ENCODE results near the gene NFKBIE. TPM values are rescaled to one million over a fixed set of nuclear protein-coding genes. Genes with fewer than 3 reads are reported as not detected.

NFKBIE gene
- polyA plus RNA-seq, 3 donors = 9.6 to 12.8 (median 12.1) TPM

- DNase-seq = no peak
Measured at GRCh38 chr6:44260451-44261297, 4.7 kb downstream of the NFKBIE start.

GRCh38 chr6:44260011-44260410 is 5.3 kb downstream of the NFKBIE start:
- DNase-seq = no peak

- no peak for DNase-seq
Measured at GRCh38 chr6:44258921-44259320, 6.4 kb downstream of the NFKBIE start.

GRCh38 chr6:44258325-44258863 is 7.0 kb downstream of the NFKBIE start:
- DNase-seq = no peak

GRCh38 chr6:44257753-44258324 is 7.5 kb downstream of the NFKBIE start:
- DNase-seq = no peak

DNA sequence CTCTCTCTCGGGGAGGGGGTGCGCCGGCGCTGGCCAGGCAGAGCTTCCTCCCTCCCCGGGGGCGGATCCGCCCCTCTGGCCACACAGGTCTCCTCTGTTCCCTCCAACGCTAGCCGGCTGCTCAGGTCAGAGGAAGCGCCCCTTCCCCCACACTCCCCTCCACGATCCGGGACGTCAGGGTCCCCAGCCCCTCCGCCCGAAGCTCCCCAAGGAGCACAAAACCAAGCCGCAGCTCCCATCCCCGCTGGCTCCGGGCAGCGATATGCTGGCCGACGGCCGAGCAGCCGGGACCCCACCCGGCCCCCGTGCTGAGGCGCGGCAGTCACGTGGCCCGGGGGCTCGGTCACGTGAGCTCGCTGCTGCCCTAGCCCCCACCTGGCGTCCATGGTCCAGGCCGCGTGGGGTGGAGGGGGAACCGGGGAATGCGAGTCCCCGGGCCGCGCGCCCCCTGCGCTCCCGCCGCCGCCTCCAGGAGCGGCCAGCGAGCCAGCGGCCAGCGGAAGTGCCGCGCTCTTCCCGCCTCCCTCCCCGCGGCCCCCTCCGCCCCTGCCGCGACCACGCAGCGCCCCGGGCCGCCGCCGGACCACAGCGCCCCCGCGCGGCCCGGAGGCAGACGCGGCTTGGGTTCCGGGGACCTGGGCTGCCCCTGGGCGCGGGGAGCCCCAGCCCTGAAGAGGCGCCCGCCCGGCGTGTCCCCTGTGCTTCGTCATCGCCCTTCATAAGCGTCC is 8.2 kb downstream of the NFKBIE start, which contains the start of gene SLC35B2:
Gene SLC35B2, minus strand, starts transcription at position 504 of the 728 bp plus-strand sequence. Its CDS starts 118 bp downstream, at position 386.
- peak; percentile 75 for DNase-seq

GRCh38 chr6:44256775-44257024 is 8.7 kb downstream of the NFKBIE start:
- DNase-seq = no peak

- DNase-seq = no peak
Measured at GRCh38 chr6:44255871-44256774, 9.2 kb downstream of the NFKBIE start.

DNA sequence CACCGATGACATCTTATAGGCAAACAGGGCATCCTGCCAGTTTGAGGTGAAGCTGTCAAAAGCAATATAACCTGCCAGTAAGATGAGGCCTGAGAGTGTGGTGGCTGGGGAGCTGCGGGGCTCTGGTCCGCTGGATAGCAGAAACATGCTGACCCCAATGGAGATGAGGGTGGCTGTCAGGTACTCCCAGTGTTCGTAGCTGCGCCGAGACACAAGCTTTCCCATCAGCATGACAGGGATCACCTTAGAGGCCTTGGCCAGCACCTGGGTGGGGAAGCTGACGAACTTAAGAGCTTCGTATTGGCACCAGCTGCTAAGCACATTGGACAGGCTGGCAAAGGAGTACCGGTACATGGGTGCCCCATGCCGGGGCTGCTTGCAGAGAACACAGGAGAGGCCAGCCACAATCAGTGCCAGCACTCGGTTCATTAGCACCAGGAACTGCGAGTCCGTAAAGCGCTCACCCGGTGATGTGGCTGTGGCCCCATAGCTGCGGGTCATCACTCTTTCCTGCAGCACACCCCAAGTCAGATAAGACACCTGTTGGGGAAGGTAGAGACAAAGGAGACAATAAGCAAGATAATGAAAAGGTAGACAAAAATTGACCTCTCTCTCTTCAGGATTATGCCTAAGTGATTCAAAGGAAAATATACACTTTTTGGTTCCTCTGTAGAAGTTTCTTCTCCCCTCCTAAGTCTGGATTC is 10.1 kb downstream of the NFKBIE start:
- no peak for DNase-seq

GRCh38 chr6:44254191-44255104 is 10.9 kb downstream of the NFKBIE start:
- DNase-seq = no peak

GRCh38 chr6:44253307-44254101 is 11.8 kb downstream of the NFKBIE start:
- no peak for DNase-seq

DNA sequence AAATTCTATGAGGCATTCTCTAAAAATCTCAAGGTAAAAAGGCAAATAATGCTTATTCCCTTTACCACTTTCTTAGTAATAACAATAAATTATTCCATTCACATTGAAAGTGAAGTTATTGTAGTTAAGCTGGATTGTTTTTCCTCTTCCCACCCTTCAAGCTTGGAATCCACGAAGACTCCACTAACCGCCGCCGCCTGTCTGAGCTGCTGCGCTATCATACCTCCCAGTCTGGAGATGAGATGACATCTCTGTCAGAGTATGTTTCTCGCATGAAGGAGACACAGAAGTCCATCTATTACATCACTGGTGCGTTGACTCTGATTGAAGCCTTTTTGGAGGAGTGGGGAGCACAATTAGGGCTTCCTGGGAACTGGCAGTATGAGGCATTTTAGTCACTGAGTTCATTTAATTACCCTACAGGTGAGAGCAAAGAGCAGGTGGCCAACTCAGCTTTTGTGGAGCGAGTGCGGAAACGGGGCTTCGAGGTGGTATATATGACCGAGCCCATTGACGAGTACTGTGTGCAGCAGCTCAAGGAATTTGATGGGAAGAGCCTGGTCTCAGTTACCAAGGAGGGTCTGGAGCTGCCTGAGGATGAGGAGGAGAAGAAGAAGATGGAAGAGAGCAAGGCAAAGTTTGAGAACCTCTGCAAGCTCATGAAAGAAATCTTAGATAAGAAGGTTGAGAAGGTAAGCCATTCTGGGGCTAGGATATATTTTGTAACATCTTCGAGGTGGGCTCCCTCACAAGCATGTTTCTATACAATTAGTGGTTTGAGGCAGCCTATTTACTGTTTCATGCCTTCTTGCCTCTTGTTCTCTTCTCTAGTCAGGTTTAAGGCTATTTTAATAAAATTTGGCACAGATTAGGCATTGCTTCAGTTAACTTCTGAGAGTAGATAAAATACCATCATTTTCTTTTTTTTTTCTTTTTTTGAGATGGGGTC is 13.5 kb downstream of the NFKBIE start:
- DNase-seq = no peak

- DNase-seq = no peak
Measured at GRCh38 chr6:44250718-44251123, 14.6 kb downstream of the NFKBIE start.

DNA sequence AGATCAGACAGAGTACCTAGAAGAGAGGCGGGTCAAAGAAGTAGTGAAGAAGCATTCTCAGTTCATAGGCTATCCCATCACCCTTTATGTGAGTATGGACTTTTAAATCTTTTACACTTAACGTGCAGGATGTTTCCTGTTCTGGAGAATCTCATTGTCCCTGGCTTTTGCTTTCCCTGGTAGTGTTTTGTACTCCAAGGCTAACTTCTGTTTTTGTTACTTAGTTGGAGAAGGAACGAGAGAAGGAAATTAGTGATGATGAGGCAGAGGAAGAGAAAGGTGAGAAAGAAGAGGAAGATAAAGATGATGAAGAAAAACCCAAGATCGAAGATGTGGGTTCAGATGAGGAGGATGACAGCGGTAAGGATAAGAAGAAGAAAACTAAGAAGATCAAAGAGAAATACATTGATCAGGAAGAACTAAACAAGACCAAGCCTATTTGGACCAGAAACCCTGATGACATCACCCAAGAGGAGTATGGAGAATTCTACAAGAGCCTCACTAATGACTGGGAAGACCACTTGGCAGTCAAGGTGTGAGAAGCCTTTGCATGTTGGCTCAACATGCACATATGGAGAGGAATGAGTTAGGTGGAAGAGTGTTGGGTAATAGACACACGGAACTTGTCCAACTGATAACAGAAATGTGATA is 15.2 kb downstream of the NFKBIE start:
- DNase-seq = no peak

GRCh38 chr6:44249082-44249748 is 16.1 kb downstream of the NFKBIE start:
- DNase-seq = no peak

GRCh38 chr6:44248579-44248978 is 16.8 kb downstream of the NFKBIE start:
- no peak for DNase-seq

Measured in renal pelvis (tissue), 4 donors.